H1 (cell line): ENCODE measurements around the gene XRCC6. TPM values are rescaled to one million over a fixed set of nuclear protein-coding genes. Genes with fewer than 3 reads are reported as not detected.

ENCODE experiments used
- CBX8 ChIP-seq: fragments of 300-800, 300-1000 bp; sonication (generic); IDR thresholded peaks from 2 replicates; pipeline ENCODE4 v1.7.1; 2016; ENCODE audit warnings: low read depth, low read length, borderline replicate concordance
- POLR2AphosphoS5 ChIP-seq: IDR thresholded peaks from 2 replicates; pipeline ENCODE4 v1.6.1; 2011; ENCODE audit warnings: low read depth, low read length
- polyA plus RNA-seq, 7 experiments: library from polyadenylated mRNA; depleted of rRNA in 3 of 7; stranded (reverse) in 5 of 7; unstranded in 2 of 7; fragments of >200 nt in 5 of 7; fragments of 200-250 nt in 2 of 7; gene quantifications; 1 replicate in 5 of 7; 2 replicates in 1 of 7; 4 replicates in 1 of 7; pipeline versions ENCODE4 v1.2.1 to v1.2.3, GENCODE V29; 2011 to 2013; ENCODE audit warnings: missing spikeins in 2 of 7, mixed read lengths in 2 of 7
- total RNA-seq: library from RNA; stranded (reverse); fragmentation: NEBNext Ultra II Directional; extraction: Animal tissue kit (Norgen Biotek cat#: 25700); gene quantifications from 2 replicates; pipeline ENCODE4 v1.2.1, GENCODE V29; 2021

Gene XRCC6
- total and polyA plus RNA-seq, 2 of the 8 experiments (the other 6 are each of a cell fraction or from before 2014, with no cell fraction given): 150 to 490 TPM

DNA sequence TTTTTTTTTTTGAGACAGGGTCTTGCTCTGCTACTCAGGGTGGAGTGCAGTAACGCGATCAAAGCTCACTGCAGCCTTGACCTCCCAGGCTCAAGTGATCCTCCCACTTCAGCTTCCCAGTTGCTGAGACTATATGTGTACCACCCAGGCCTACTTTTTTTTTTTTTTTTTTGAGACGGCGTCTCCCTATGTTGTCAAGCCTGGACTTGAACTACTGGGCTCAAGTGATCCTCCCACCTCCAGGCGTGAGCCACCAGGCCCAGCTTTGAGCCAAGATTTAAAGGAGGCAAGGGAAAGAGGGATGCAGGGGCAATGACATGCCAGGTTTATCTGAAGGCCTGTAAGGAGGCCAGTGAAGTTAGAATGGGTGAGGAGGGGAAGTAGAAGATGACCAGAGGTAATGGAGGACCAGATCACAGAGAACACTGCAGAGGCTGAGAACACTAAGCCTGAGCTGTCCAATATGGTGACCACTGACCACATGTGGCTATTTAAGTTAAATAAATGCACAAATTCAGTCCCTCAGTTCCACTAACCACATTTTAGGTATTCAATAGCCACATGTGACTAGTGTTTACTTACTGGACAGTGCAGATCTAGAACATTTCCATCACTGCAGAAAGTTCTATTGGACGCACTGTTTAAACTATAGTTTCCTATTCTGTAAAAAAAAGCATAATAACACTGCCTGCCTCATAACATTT lies 8.3 kb upstream of the XRCC6 start (continued):
- TF ChIP-seq CBX8: no peak
- no peak for TF ChIP-seq POLR2AphosphoS5
